SU-DHL-6 (cell line): ENCODE measurements around the gene SLC39A11.

Experiments used
- EZH2phosphoT487 ChIP-seq: fragments of 200-600 bp; sonication (generic), shearing (Covaris generic); conservative IDR thresholded peaks from 2 replicates; pipeline ENCODE4 v1.6.1; 2018; ENCODE audit warnings: mild to moderate bottlenecking, antibody characterized with exemption, low read length, moderate library complexity, mixed read lengths
- TF ChIP-seq, protein P1 (sequence below): fragments of 200-600 bp; sonication (generic); IDR thresholded peaks from one replicate; pipeline ENCODE4 v1.5.1; 2017; ENCODE audit warnings: antibody characterized with exemption, mild to moderate bottlenecking, low read length, moderate library complexity; ENCODE audit not compliant: insufficient read depth, poor library complexity, severe bottlenecking

DNA sequence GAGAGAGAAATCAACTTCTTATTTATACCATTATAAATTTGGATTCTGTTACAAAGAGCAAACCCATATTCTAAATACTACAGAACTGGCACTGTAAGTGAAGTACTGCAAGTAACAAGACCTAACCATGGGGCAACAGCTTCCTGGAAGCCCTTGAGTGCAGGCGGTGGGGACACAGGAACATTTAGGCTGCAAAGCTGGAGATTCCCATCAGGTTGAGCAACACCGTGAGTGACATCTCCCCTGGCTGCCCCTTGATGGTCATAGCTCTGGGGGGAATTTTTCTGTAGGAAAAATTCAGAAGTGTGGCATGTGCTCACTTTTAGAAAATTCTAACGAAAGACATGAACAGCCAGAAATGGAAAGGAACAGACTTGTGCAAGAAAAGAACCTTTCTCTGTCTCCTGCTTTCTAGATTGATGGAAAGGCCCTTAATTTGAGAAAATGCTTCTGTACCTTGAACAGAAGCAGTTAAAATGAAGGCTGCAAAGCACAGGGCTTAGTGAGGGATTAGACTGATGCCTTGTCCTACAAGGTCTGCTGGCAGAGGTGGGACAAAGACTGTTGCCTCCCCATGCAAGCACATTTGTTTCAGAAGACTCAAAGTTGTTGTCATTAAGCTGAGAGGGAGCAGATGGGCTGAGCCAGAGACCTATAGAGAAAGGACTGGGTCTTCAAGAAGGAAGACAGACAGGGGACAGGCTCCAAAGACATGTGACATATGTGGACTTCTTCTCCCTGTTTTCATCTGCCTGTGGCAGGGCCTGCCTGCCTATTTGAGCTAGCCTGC lies 380.8 kb downstream of the SLC39A11 start:
- TF ChIP-seq, protein P1, sequence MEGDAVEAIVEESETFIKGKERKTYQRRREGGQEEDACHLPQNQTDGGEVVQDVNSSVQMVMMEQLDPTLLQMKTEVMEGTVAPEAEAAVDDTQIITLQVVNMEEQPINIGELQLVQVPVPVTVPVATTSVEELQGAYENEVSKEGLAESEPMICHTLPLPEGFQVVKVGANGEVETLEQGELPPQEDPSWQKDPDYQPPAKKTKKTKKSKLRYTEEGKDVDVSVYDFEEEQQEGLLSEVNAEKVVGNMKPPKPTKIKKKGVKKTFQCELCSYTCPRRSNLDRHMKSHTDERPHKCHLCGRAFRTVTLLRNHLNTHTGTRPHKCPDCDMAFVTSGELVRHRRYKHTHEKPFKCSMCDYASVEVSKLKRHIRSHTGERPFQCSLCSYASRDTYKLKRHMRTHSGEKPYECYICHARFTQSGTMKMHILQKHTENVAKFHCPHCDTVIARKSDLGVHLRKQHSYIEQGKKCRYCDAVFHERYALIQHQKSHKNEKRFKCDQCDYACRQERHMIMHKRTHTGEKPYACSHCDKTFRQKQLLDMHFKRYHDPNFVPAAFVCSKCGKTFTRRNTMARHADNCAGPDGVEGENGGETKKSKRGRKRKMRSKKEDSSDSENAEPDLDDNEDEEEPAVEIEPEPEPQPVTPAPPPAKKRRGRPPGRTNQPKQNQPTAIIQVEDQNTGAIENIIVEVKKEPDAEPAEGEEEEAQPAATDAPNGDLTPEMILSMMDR = no peak
- no peak for TF ChIP-seq EZH2phosphoT487
